NT2/D1 (cell line): ENCODE results near the gene CR1.

Experiments used
- SUZ12 ChIP-seq: IDR thresholded peaks from 2 replicates; pipeline ENCODE4 v1.6.1; 2011; ENCODE audit not compliant: insufficient read length, insufficient read depth; ENCODE audit errors: extremely low read depth
- YY1 ChIP-seq: IDR thresholded peaks from 2 replicates; pipeline ENCODE4 v1.6.1; 2011; ENCODE audit not compliant: insufficient read length, insufficient read depth
- ZNF274 ChIP-seq: IDR thresholded peaks from 2 replicates; pipeline ENCODE4 v1.6.1; 2011; ENCODE audit warnings: mild to moderate bottlenecking, low read depth, low read length

GRCh38 chr1:207499573-207499972, 3.6 kb downstream of the CR1 start:
- no peak for TF ChIP-seq YY1
- no peak for TF ChIP-seq SUZ12
- no peak for TF ChIP-seq ZNF274
